H1 (cell line): ENCODE measurements around the gene HDAC8. TPM values are rescaled to one million over a fixed set of nuclear protein-coding genes. Genes with fewer than 3 reads are reported as not detected.

Source experiments
- CTCF ChIA-PET: fragments of 300-600 bp; sonication (Branson Sonifier 250); formaldehyde crosslinking; loops from one replicate; lab custom pipeline; 2021; ENCODE audit not compliant: partially characterized antibody; lab: Charles Lee
- POLR2A ChIA-PET: fragments of 300-600 bp; sonication (Branson Sonifier 250); formaldehyde crosslinking; loops from one replicate; lab custom pipeline; 2021; ENCODE audit warnings: inconsistent platforms; ENCODE audit not compliant: partially characterized antibody; lab: Charles Lee
- DNase-seq, 2 experiments: peaks; one replicate each; pipeline versions ENCODE4 v3.0.0 to v3.0.0-alpha.2; 2010 to 2022; ENCODE audit warnings: low spot score in 2 of 2, low read depth in 1 of 2, mixed read lengths in 1 of 2
- FAIRE-seq: peaks from 2 replicates; lab custom pipeline; 2011; peaks lifted over from hg19 to GRCh38; lab: Jason Lieb, UNC
- H2AFZ ChIP-seq: 2 replicates; pipeline ENCODE4 v1.8.1; 2012; ENCODE audit warnings: low read length, inconsistent platforms
- H2AK5ac ChIP-seq: 2 replicates; pipeline ENCODE4 v1.6.1; 2013; ENCODE audit warnings: low read depth, low read length
- H2BK120ac ChIP-seq: replicated peaks from 2 replicates; pipeline ENCODE3; 2013; ENCODE audit warnings: low read depth, low read length, inconsistent platforms
- H2BK12ac ChIP-seq: 2 replicates; pipeline ENCODE4 v1.6.1; 2013; ENCODE audit warnings: low read depth, low read length
- H2BK15ac ChIP-seq: 2 replicates; pipeline ENCODE4 v1.6.1; 2013; ENCODE audit warnings: low read length
- H2BK20ac ChIP-seq: 2 replicates; pipeline ENCODE4 v1.6.1; 2013; ENCODE audit warnings: low read length
- H2BK5ac ChIP-seq: 2 replicates; pipeline ENCODE4 v1.6.1; 2013; ENCODE audit warnings: low read depth, low read length
- H3K14ac ChIP-seq: 2 replicates; pipeline ENCODE4 v1.6.1; 2013; ENCODE audit warnings: inconsistent platforms; ENCODE audit not compliant: insufficient read length
- H3K18ac ChIP-seq: 2 replicates; pipeline ENCODE4 v1.6.1; 2013; ENCODE audit warnings: low read length; ENCODE audit errors: extremely low read depth
- H3K23ac ChIP-seq: 2 replicates; pipeline ENCODE4 v1.6.1; 2013; ENCODE audit warnings: inconsistent platforms; ENCODE audit not compliant: insufficient read length
- H3K23me2 ChIP-seq: 2 replicates; pipeline ENCODE4 v1.6.1; 2013; ENCODE audit warnings: low read depth, low read length
- H3K27ac ChIP-seq: 2 replicates; pipeline ENCODE4 v1.6.1; 2011; ENCODE audit warnings: low read depth, low read length, inconsistent platforms
- H3K27me3 ChIP-seq, 4 experiments: replicated peaks in 1 of 4; 1 replicate in 1 of 4; 2 replicates in 3 of 4; pipeline versions ENCODE4 v1.6.1 to v1.8.1; 2011 to 2013; ENCODE audit warnings: low read length in 3 of 4, mild to moderate bottlenecking in 3 of 4, inconsistent platforms in 2 of 4, mixed read lengths in 2 of 4, moderate library complexity in 1 of 4; ENCODE audit not compliant: control insufficient read depth in 3 of 4, insufficient read depth in 3 of 4; ENCODE audit errors: extremely low read depth in 1 of 4
- H3K36me3 ChIP-seq, 4 experiments: 2 replicates each; pipeline versions ENCODE4 v1.6.1 to v1.8.1; 2011 to 2013; ENCODE audit warnings: mild to moderate bottlenecking in 4 of 4, low read length in 3 of 4, moderate library complexity in 2 of 4, control low read depth in 1 of 4, inconsistent platforms in 1 of 4; ENCODE audit not compliant: insufficient read depth in 4 of 4, control insufficient read depth in 2 of 4
- H3K4ac ChIP-seq: replicated peaks from 2 replicates; pipeline ENCODE3; 2013; ENCODE audit warnings: low read length, low read depth, mixed read lengths, inconsistent platforms; ENCODE audit not compliant: insufficient read length
- H3K4me1 ChIP-seq, 4 experiments: replicated peaks in 1 of 4; 1 replicate in 1 of 4; 2 replicates in 3 of 4; pipeline versions ENCODE4 v1.6.1 to v1.8.1; 2011 to 2013; ENCODE audit warnings: low read length in 3 of 4, inconsistent platforms in 2 of 4, mixed read lengths in 1 of 4; ENCODE audit not compliant: insufficient read depth in 4 of 4, control insufficient read depth in 3 of 4
- H3K4me2 ChIP-seq, 2 experiments: 2 replicates each; pipeline versions ENCODE4 v1.6.1 to v1.8.1; 2011 to 2013; ENCODE audit warnings: low read depth in 2 of 2, low read length in 2 of 2, control low read depth in 1 of 2, inconsistent platforms in 1 of 2, mild to moderate bottlenecking in 1 of 2; ENCODE audit not compliant: insufficient read depth in 1 of 2
- H3K4me3 ChIP-seq, 4 experiments: fragments of 200-600, 300-600 bp in 1 of 4; sonication (generic), shearing (Covaris generic), sonication (Bioruptor Twin) in 1 of 4; 2 replicates each; pipeline versions ENCODE4 v1.5.1 to v1.8.1; 2011 to 2016; ENCODE audit warnings: low read length in 4 of 4, low read depth in 3 of 4, control low read depth in 2 of 4, inconsistent platforms in 2 of 4, mild to moderate bottlenecking in 2 of 4, mixed read lengths in 1 of 4, moderate library complexity in 1 of 4; ENCODE audit not compliant: insufficient read depth in 2 of 4; ENCODE audit errors: extremely low read depth in 1 of 4
- H3K56ac ChIP-seq: replicated peaks from 2 replicates; pipeline ENCODE3; 2013; ENCODE audit warnings: low read depth, mild to moderate bottlenecking, mixed read lengths, low read length, inconsistent platforms; ENCODE audit not compliant: insufficient read length
- H3K79me1 ChIP-seq: 2 replicates; pipeline ENCODE4 v1.6.1; 2013; ENCODE audit warnings: low read depth, low read length, control low read depth
- H3K79me2 ChIP-seq, 2 experiments: 2 replicates each; pipeline versions ENCODE4 v1.6.1 to v1.8.1; 2012 to 2013; ENCODE audit warnings: low read length in 2 of 2, mild to moderate bottlenecking in 2 of 2, inconsistent platforms in 1 of 2; ENCODE audit not compliant: insufficient read depth in 2 of 2, control insufficient read depth in 1 of 2
- H3K9ac ChIP-seq, 4 experiments: replicated peaks in 1 of 4; 1 replicate in 1 of 4; 2 replicates in 3 of 4; pipeline versions ENCODE4 v1.6.1 to v1.8.1; 2011 to 2013; ENCODE audit warnings: low read depth in 3 of 4, low read length in 3 of 4, control low read depth in 2 of 4, mild to moderate bottlenecking in 2 of 4, moderate library complexity in 2 of 4, inconsistent platforms in 1 of 4; ENCODE audit errors: extremely low read depth in 1 of 4
- H3K9me3 ChIP-seq, 2 experiments: 2 replicates each; pipeline versions ENCODE4 v1.6.1 to v1.8.1; 2012 to 2013; ENCODE audit warnings: mild to moderate bottlenecking in 2 of 2, moderate library complexity in 2 of 2, control low read depth in 1 of 2, inconsistent platforms in 1 of 2, low read depth in 1 of 2, low read length in 1 of 2, mixed read lengths in 1 of 2; ENCODE audit not compliant: insufficient read depth in 2 of 2
- H4K20me1 ChIP-seq, 2 experiments: replicated peaks in 1 of 2; 2 replicates each; pipeline versions ENCODE3 to v1.8.1; 2011 to 2013; ENCODE audit warnings: inconsistent platforms in 2 of 2, low read length in 2 of 2, mild to moderate bottlenecking in 1 of 2; ENCODE audit not compliant: insufficient read depth in 2 of 2, control insufficient read depth in 1 of 2
- H4K5ac ChIP-seq: 2 replicates; pipeline ENCODE4 v1.6.1; 2013; ENCODE audit warnings: low read length, low read depth, mixed read lengths, inconsistent platforms; ENCODE audit not compliant: insufficient read length
- H4K8ac ChIP-seq: 2 replicates; pipeline ENCODE4 v1.8.0; 2013; ENCODE audit warnings: mild to moderate bottlenecking, moderate library complexity, low read length, inconsistent platforms; ENCODE audit not compliant: insufficient read depth; ENCODE audit errors: extremely low read depth
- H4K91ac ChIP-seq: replicated peaks from 2 replicates; pipeline ENCODE3; 2013; ENCODE audit warnings: low read length, mixed read lengths, inconsistent platforms; ENCODE audit not compliant: insufficient read length
- ATF2 ChIP-seq: IDR thresholded peaks from 2 replicates; pipeline ENCODE4 v1.6.1; 2012; ENCODE audit warnings: low read length, inconsistent platforms
- BCL11A ChIP-seq, 2 experiments: IDR thresholded peaks; one replicate each; pipeline ENCODE4 v1.6.1; 2011; ENCODE audit warnings: low read depth in 2 of 2, low read length in 2 of 2, mild to moderate bottlenecking in 2 of 2
- CBX8 ChIP-seq: fragments of 300-800, 300-1000 bp; sonication (generic); IDR thresholded peaks from 2 replicates; pipeline ENCODE4 v1.7.1; 2016; ENCODE audit warnings: low read depth, low read length, borderline replicate concordance
- CHD1 ChIP-seq: IDR thresholded peaks from 2 replicates; pipeline ENCODE4 v1.6.1; 2012; ENCODE audit warnings: low read depth, low read length, improper control_type of control experiment
- CTCF ChIP-seq, 3 experiments: IDR thresholded peaks; 1 replicate in 2 of 3; 2 replicates in 1 of 3; pipeline versions ENCODE4 v1.5.1 to v1.6.1; 2011; ENCODE audit warnings: low read length in 3 of 3, mild to moderate bottlenecking in 3 of 3, inconsistent platforms in 2 of 3, low read depth in 1 of 3, moderate library complexity in 1 of 3; ENCODE audit not compliant: insufficient read depth in 1 of 3; ENCODE audit errors: control extremely low read depth in 1 of 3
- JUND ChIP-seq: IDR thresholded peaks from 2 replicates; pipeline ENCODE4 v1.6.1; 2011; ENCODE audit warnings: mild to moderate bottlenecking, improper control_type of control experiment, low read length
- KDM4A ChIP-seq: IDR thresholded peaks from one replicate; pipeline ENCODE4 v1.7.1; 2012; ENCODE audit warnings: low read depth, mild to moderate bottlenecking, moderate library complexity, low read length, inconsistent platforms; ENCODE audit not compliant: severe bottlenecking
- POLR2A ChIP-seq, 2 experiments: IDR thresholded peaks; 1 replicate in 1 of 2; 2 replicates in 1 of 2; pipeline ENCODE4 v1.6.1; 2011; ENCODE audit warnings: low read depth in 2 of 2, low read length in 2 of 2, mild to moderate bottlenecking in 2 of 2; ENCODE audit errors: control extremely low read depth in 1 of 2
- SRF ChIP-seq: IDR thresholded peaks from 2 replicates; pipeline ENCODE4 v1.6.1; 2011; ENCODE audit warnings: mild to moderate bottlenecking, low read depth, low read length, moderate library complexity
- TEAD4 ChIP-seq: IDR thresholded peaks from 2 replicates; pipeline ENCODE4 v1.6.1; 2012; ENCODE audit warnings: low read depth, low read length, inconsistent platforms, mixed read lengths
- WGBS, 2 experiments: shearing (Covaris generic) in 1 of 2; methylation state at CpG; one replicate each; pipeline versions ENCODE4 v1.1.6 to v1.1.7; 2013 to 2015; ENCODE audit warnings: low lambda C conversion rate in 2 of 2, mixed read lengths in 2 of 2, inconsistent platforms in 1 of 2, low coverage in 1 of 2, missing lambda C conversion rate in 1 of 2; ENCODE audit not compliant: insufficient replicate concordance in 2 of 2, insufficient coverage in 1 of 2, insufficient read length in 1 of 2; ENCODE audit errors: extremely low coverage in 1 of 2, missing lambda C conversion rate in 1 of 2; 5-methylcytosine and 5-hydroxymethylcytosine counted together
- polyA plus RNA-seq, 7 experiments: library from polyadenylated mRNA; depleted of rRNA in 3 of 7; stranded (reverse) in 5 of 7; unstranded in 2 of 7; fragments of >200 nt in 5 of 7; fragments of 200-250 nt in 2 of 7; gene quantifications; 1 replicate in 5 of 7; 2 replicates in 1 of 7; 4 replicates in 1 of 7; pipeline versions ENCODE4 v1.2.1 to v1.2.3, GENCODE V29; 2011 to 2013; ENCODE audit warnings: missing spikeins in 2 of 7, mixed read lengths in 2 of 7
- total RNA-seq: library from RNA; stranded (reverse); fragmentation: NEBNext Ultra II Directional; extraction: Animal tissue kit (Norgen Biotek cat#: 25700); gene quantifications from 2 replicates; pipeline ENCODE4 v1.2.1, GENCODE V29; 2021

Gene HDAC8
- total and polyA plus RNA-seq, 2 of the 8 experiments (the other 6 are each of a cell fraction or from before 2014, with no cell fraction given): 9.7 to 20.3 TPM

GRCh38 chrX:72387247-72387646, 185.4 kb downstream of the HDAC8 start:
- no peak overlapping the region for H3K27ac ChIP-seq
- no peak overlapping the region for H3K9ac ChIP-seq
- FAIRE-seq: no peak
- no peak overlapping the region for H2BK15ac ChIP-seq
- H4K20me1 ChIP-seq: no peaks in the 10 kb centered on the region
- peaks cover 0 to 4% (median 0%) of the 10 kb centered on the region in 4 experiments; a peak in 1 of 7 replicates for H3K4me1 ChIP-seq
- H3K79me2 ChIP-seq: no peaks in the 10 kb centered on the region
- no peak overlapping the region for H2AFZ ChIP-seq
- H2BK12ac ChIP-seq: no peak overlapping the region
- no peaks in the 10 kb centered on the region for H3K9me3 ChIP-seq
- no peak overlapping the region for H4K8ac ChIP-seq
- no peaks in the 10 kb centered on the region for H3K36me3 ChIP-seq
- no peaks in the 10 kb centered on the region for H3K79me1 ChIP-seq
- POLR2A ChIA-PET: interaction anchor here (0.6 to 1.5 kb wide), 2 partner anchors 10 to 79 kb away, joined by 3 read pairs; no protein-coding TSS in a partner anchor
- no peak overlapping the region for H2AK5ac ChIP-seq
- no peak for DNase-seq
- H3K56ac ChIP-seq: no peak overlapping the region
- no peaks in the 10 kb centered on the region for H3K27me3 ChIP-seq
- no peak overlapping the region for H3K4me2 ChIP-seq
- H3K23ac ChIP-seq: no peak overlapping the region
- H2BK20ac ChIP-seq: no peak overlapping the region
- WGBS, 2 experiments: 68% methylated on average over 2 of the region's 3 CpGs; no CpG with 5 or more reads in 1 of the 2 experiments
- CTCF ChIA-PET: interaction anchor here (1.6 kb wide), 1 partner anchor 89 kb away, joined by 3 read pairs; no protein-coding TSS in a partner anchor
- no peak overlapping the region for H4K5ac ChIP-seq
- H2BK5ac ChIP-seq: no peak overlapping the region
- no peak overlapping the region for H2BK120ac ChIP-seq
- no peak overlapping the region for H3K4me3 ChIP-seq
- H3K23me2 ChIP-seq: no peaks in the 10 kb centered on the region
- H3K14ac ChIP-seq: no peak overlapping the region
- no peak overlapping the region for H4K91ac ChIP-seq
- H3K4ac ChIP-seq: no peak overlapping the region
- H3K18ac ChIP-seq: no peak overlapping the region
- TF ChIP-seq JUND: no peak
- TF ChIP-seq CTCF (IDR thresholded peaks at IDR 0.05; ENCODE audit: control extremely low read depth in 1 of 3, insufficient read depth in 1 of 3, low read depth in 1 of 3, low read length in 3 of 3): no peak
- no peak for TF ChIP-seq POLR2A (IDR thresholded peaks at IDR 0.05; ENCODE audit: control extremely low read depth in 1 of 2, low read depth in 2 of 2, low read length in 2 of 2)
- TF ChIP-seq CHD1: no peak
- TF ChIP-seq KDM4A: no peak
- no peak for TF ChIP-seq TEAD4
- TF ChIP-seq SRF: no peak
- no peak for TF ChIP-seq BCL11A (IDR thresholded peaks at IDR 0.05; ENCODE audit: low read depth in 2 of 2, low read length in 2 of 2)
- no peak for TF ChIP-seq ATF2
- no peak for TF ChIP-seq CBX8
